ENCODE data around the gene RAC2.
"Not testable (repeated sequence)": the region's sequence is repeated elsewhere in the genome, so short reads cannot be mapped to it uniquely, and the experiment has no call there.

The RAC2 gene

DNA sequence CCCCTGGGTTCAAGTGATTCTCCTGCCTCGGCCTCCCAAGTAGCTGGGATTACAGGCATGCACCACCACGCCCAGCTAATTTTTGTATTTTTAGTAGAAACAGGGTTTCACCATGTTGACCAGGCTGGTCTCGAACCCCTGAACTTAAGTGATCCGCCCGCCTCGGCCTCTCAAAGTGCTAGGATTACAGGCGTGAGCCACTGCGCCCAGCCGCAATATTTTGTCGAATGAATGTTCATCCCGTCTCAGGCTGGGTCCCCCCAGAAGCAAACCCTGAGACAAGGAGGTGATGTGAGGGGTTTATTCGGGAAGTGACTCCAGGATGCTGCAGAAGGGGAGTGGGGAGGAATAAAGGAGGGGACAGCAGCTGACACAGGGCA is 10.7 kb downstream of the RAC2 start:
- not testable (repeated sequence) for DNase-seq

DNA sequence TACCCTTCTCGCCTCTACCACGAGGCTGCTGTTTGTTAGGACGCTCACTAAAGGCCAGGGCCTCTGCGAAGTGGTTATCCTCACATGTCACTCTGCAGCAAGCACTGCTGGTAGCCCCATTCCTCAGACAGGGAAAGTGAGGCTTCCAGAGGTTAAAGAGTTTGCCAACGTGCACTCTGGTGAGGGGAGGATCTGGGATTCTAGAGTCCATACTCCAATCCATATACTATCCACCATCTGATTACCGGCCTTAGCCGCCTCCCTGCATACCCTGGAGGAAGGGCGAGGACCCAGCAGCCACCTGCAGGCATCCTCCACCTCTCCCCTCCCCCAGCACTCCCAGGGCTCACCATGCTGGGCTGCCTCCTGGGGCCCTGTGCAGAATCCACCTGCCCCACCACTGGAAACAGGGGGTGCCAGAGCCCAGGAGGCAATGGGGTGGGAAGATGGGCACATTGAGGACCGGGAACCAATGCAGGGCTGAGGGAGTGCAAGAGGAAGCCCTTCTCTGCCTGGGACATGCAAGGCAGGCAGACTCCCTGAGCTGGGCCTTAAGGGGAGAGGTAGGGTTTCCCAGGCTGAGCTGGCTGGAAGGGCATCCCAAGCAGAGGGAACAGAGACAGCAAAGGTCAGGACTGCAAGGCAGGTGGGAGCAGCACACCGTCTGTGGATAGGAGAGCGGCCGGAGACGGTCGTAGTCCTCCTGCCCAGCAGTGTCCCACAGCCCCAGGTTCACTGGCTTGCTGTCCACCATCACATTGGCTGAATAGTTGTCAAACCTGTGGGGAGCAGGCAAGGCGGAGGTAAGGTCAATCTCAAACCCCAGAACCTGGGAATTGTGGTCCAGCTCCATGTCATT is 11.7 kb downstream of the RAC2 start:
- DNase-seq, result no peak

- no peak for DNase-seq
These were observed 12.5 kb downstream of the RAC2 start for GRCh38 chr22:37231406-37232139.

DNA sequence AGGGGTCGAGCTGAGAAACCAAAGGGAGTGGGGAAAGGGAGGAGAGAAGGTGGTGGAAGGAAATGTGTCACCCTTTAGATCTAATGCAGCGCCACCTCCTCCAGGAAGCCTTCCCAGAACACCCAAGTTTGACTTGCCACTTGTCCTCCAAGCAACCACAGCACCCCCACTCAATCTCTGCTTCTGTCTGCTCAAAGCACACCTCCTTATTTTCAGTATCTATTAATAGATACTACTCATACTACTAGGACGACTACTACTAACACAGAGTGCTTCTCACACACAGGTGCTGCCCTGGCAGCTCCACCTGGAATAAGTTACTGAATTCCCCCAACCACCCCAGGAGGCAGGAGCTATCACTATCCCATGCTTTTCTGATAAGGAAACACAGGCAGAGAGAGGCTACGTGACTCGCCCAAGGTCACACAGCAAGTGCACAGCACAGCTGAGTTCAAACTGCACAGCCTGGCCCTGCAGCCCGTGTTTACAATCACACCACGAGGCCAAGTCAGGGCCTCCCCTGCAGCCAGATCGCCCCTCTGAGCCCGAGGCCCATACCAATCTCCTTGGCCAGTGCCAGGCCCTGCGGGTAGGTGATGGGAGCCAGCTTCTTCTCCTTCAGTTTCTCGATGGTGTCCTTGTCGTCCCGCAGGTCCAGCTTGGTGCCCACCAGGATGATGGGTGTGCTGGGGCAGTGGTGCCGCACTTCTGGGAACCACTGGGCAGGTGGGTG is 13.2 kb downstream of the RAC2 start:
- DNase-seq, result no peak

- DNase-seq, result peak; percentile 69
These were observed 14.0 kb downstream of the RAC2 start for GRCh38 chr22:37229805-37230672.

- no peak for DNase-seq
These were observed 14.9 kb downstream of the RAC2 start for GRCh38 chr22:37229012-37229804.

GRCh38 chr22:37228106-37229011 is 15.7 kb downstream of the RAC2 start:
- peak; percentile 48 for DNase-seq

DNA sequence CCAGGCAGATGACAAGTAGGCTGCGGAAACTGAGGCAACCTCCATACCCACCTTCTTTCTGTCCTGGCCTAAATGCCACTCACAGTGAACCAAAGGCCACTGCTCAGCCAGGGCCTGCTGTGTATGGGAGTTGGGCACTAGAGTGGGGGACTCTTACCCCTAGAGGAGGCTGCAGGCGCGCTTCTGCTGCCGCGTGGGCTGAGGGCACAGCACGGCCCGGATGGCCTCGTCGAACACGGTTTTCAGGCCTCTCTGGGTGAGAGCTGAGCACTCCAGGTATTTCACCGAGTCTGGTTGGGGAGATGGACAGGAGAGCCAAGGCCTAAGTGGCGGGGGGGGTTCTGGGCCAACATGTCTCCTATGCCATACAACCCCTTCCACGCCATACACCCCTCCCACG is 17.6 kb downstream of the RAC2 start:
- no peak for DNase-seq

DNA sequence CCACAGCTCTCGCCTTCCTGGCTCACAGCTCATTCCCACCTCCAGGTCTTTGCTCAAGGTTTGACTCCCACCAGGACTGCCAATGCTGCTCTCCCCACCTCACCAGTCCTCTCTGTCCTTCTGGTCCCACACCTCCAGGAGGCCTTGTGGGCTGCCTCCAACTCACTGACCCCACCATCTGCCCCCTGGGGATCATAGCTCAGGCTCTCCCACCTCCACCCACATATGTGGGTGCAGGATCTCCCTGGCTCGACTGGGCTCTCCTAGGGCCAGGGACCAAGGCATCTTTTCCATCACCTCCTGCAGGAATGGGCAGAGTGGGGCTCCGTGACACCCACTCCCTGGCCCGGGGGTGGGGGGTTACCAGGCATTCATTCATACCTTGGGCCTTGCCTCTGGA is 18.0 kb downstream of the RAC2 start:
- DNase-seq, result peak; percentile 9

- DNase-seq, result no peak
These were observed 18.6 kb downstream of the RAC2 start for GRCh38 chr22:37225481-37225880.

DNA sequence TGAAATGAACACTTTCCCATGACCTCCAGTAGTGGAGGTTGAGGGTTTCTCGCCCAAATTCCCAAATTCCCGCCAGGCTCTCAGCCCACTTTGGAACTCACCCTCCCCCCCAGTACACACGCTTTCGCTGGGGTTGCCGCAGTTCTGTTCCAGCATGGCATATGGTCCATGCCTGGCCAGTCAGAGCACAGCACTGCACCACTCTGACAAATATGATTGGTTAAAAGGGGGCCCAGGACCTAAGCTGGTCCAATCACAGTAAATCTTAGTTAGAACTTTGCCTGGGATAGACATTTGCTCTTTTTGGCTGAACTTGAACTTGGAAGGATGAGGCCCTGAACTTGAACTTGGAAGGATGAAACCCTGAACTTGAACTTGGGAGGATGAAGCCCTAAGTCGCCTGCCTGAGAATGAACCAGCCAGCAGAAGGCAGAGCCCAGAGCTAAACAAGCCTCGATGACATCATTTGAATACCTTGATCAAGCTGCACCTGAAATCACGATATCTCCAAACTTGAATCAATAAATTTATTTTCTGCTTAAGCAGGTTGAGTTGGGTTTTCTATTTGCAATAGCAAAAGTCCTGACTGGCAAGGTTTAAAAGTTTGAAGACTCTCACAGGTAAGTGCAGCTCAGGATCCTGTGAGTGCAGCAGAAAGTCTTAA is 19.2 kb downstream of the RAC2 start:
- no peak for DNase-seq

DNA sequence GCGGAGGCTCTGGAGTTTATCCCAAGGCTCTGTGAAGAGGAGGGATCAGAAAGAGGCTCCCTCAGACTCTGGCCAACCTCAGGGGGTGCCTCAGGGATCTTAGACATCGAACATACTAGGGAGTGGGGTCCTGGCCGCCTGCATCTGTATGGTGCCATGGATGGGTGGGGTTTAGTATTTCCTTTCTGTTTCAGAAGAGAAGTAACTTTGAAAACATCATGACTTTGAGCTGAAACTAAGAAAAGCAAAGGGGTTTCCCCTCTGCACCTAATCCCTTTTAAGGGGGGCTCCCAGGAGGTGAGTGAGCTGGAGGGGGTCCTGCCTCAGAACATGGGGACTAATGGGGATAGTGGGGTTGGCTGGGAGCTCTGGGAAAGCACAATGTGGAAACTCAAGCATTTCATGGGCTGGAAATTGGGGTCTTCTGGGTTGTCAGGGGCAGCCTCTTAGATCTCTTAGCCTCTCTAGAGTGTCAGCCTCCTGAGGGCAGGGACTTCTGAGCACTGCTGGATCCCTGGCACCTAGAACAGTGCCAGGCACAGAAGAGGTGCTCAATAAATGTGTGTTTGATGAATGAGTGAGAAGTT is 20.0 kb downstream of the RAC2 start:
- DNase-seq, result no peak

DNA sequence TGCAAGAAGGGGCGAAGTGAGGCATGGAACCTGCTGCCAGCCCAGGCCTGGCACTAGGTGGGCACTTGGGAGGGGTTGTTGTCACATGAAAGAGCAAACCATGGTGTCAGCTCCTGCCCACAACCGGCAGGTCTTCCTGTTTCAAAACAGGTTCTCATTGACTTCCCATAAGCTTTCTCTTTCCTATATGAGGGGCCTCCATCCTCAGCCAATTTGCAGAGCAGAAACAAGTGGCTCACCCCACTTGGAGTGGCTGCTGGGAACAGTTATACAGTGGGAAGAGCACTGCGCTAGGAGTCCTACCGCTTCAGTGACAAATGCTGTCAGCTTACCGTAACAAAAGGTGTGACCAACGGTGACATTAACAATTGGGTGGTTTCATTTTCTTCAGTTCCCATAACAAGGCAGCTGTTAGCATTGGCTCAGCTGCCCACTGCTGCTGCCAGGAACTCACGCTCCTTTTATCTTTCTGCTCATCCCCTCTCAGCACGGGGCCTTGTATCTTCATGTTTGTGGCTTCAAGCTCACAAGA is 21.6 kb downstream of the RAC2 start:
- DNase-seq, result no peak

- DNase-seq, result no peak
These were observed 22.4 kb downstream of the RAC2 start for GRCh38 chr22:37221424-37222333.

DNA sequence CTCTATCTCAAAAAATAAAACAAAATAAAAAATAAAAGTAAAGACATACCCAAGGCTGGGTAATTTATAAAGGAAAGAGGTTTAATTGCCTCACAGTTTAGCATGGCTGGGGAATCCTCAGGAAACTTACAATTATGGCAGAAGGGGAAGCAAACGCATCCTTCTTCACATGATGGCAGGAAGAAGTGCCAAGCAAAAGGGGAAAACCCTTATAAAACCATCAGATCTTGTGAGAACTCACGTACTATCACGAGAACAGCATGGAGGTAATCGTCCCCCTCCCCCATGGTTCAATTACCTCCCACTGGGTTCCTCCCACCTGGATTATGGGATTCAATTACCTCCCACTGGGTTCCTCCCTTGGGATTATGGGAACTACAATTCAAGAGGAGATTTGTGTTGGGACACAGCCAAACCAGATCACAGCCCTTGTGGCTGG is 23.5 kb downstream of the RAC2 start:
- DNase-seq, result no peak

DNA sequence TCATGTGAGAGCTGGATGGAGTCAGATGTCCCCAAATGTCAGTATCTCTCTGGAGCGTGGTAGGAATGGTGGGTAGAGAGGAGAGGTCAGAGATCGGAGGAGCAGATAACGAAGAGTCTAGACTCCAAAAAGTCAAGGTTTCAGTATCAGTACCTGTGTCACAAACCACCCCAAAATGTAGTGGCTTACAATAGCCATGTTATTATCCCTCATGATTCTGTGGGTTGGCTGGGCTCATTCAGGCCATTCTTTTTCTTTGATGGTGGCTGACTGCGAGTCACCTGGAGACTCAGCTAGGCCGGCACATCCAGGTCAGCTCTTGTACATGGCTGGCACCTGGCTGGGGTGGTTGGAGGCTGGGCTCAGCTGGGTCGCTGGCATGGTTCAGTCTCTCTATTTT is 24.5 kb downstream of the RAC2 start:
- DNase-seq, result no peak

GRCh38 chr22:37218771-37219411 is 25.2 kb downstream of the RAC2 start:
- no peak for DNase-seq

DNA sequence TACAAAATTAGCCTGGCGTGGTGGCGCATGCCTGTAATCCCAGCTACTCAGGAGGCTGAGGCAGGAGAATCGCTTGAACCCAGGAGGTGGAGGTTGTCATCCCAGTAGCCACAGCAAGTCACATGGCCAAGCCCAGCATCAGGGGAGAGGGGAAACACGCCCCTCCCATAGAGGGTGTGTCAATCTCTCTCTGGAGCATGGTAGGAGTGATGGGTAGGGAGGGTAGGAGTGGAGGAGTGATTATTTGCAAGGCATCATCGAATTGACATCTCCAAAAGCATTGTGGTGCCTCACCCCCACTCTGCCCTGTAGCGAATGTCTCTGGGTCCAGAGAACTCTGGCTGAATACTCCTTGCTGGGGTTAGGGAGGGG is 25.7 kb downstream of the RAC2 start:
- no peak for DNase-seq

Measured in left hindlimb (tissue), 1 donor.